HG02981 (cell line): Measurements from ENCODE around the gene SYNC.

ENCODE experiments used
- ATAC-seq: cut with Tn5 transposase; IDR thresholded peaks from one replicate; pipeline ENCODE4 v1.9.1; 2021; ENCODE audit warnings: mild to moderate bottlenecking, moderate library complexity; ENCODE audit not compliant: unreplicated experiment

SYNC gene

GRCh38 chr1:32702599-32703478 is at the start of gene SYNC:
SYNC (minus strand) TSS chr1:32702770; CDS start chr1:32702660, 110 bp downstream.
- no peak for ATAC-seq

- no peak for ATAC-seq
These were observed 47.2 kb upstream of the SYNC start for GRCh38 chr1:32749771-32750170.

GRCh38 chr1:32749332-32749731 is 46.8 kb upstream of the SYNC start:
- no peak for ATAC-seq

GRCh38 chr1:32748926-32749325 is 46.4 kb upstream of the SYNC start:
- ATAC-seq: no peak

GRCh38 chr1:32748348-32748747 is 45.8 kb upstream of the SYNC start:
- ATAC-seq: no peak

- ATAC-seq: no peak
These were observed 43.6 kb upstream of the SYNC start for GRCh38 chr1:32746130-32746529.

- ATAC-seq: no peak
These were observed 41.5 kb upstream of the SYNC start for GRCh38 chr1:32744071-32744425.

- no peak for ATAC-seq
These were observed 41.0 kb upstream of the SYNC start for GRCh38 chr1:32743380-32744070.

- no peak for ATAC-seq
These were observed 40.4 kb upstream of the SYNC start for GRCh38 chr1:32742956-32743355.

- no peak for ATAC-seq
These were observed 39.8 kb upstream of the SYNC start for GRCh38 chr1:32742199-32742947.

GRCh38 chr1:32741413-32742198 is 39.0 kb upstream of the SYNC start:
- no peak for ATAC-seq

GRCh38 chr1:32741059-32741412 is 38.5 kb upstream of the SYNC start:
- ATAC-seq: no peak

- ATAC-seq: no peak
These were observed 34.5 kb upstream of the SYNC start for GRCh38 chr1:32736812-32737791.

- ATAC-seq: no peak
These were observed 31.2 kb upstream of the SYNC start for GRCh38 chr1:32733582-32734321.

GRCh38 chr1:32729254-32730046 is 26.9 kb upstream of the SYNC start:
- no peak for ATAC-seq

GRCh38 chr1:32728413-32729077 is 26.0 kb upstream of the SYNC start:
- ATAC-seq: no peak

- ATAC-seq: no peak
These were observed 25.3 kb upstream of the SYNC start for GRCh38 chr1:32727876-32728275.

- no peak for ATAC-seq
These were observed 23.0 kb upstream of the SYNC start for GRCh38 chr1:32725615-32725982.
